Nucleus accumbens (tissue), 56 donors: ENCODE data around the gene CUBN.

Source experiments
- DNase-seq, 56 donors: peaks; one replicate each; lab custom pipeline; 2025; lab: John Stamatoyannopoulos, UW

Gene CUBN

GRCh38 chr10:17109475-17110207 is 20.0 kb downstream of the CUBN start:
- DNase-seq: no peak

GRCh38 chr10:17109046-17109445 is 20.6 kb downstream of the CUBN start:
- DNase-seq: no peak

GRCh38 chr10:17106991-17107390 is 22.6 kb downstream of the CUBN start:
- no peak for DNase-seq

- no peak for DNase-seq
Measured at GRCh38 chr10:17101910-17102266, 27.7 kb downstream of the CUBN start.

GRCh38 chr10:17101257-17101909 is 28.2 kb downstream of the CUBN start:
- DNase-seq: no peak

GRCh38 chr10:17100586-17100985 is 29.0 kb downstream of the CUBN start:
- no peak for DNase-seq

GRCh38 chr10:17098012-17098411 is 31.6 kb downstream of the CUBN start:
- DNase-seq: no peak

GRCh38 chr10:17094844-17095243 is 34.8 kb downstream of the CUBN start:
- DNase-seq: no peak

- no peak for DNase-seq
Measured at GRCh38 chr10:17092986-17093803, 36.4 kb downstream of the CUBN start.

GRCh38 chr10:17092216-17092944 is 37.2 kb downstream of the CUBN start:
- DNase-seq: no peak

- DNase-seq: no peak
Measured at GRCh38 chr10:17088118-17088806, 41.3 kb downstream of the CUBN start.

GRCh38 chr10:17086865-17087367 is 42.7 kb downstream of the CUBN start:
- DNase-seq: no peak

- peak in 3 of 56 donors; percentile 2 to 7 (median 4) for DNase-seq
Measured at GRCh38 chr10:17085011-17085725, 44.4 kb downstream of the CUBN start.

GRCh38 chr10:17084258-17084657 is 45.4 kb downstream of the CUBN start:
- no peak for DNase-seq

- DNase-seq: no peak
Measured at GRCh38 chr10:17081431-17081830, 48.2 kb downstream of the CUBN start.

GRCh38 chr10:17077890-17078289 is 51.7 kb downstream of the CUBN start:
- DNase-seq: no peak

GRCh38 chr10:17077346-17077781 is 52.2 kb downstream of the CUBN start:
- DNase-seq: no peak

- DNase-seq: no peak
Measured at GRCh38 chr10:17076626-17077345, 52.8 kb downstream of the CUBN start.
